GM11168 (cell line): Measurements from ENCODE around the gene ACSS1.

ENCODE experiments used
- in situ Hi-C: fragments of 300-500 bp; cut with MboI; formaldehyde crosslinking; loops from one replicate; pipeline ENCODE4 v1.12.0; 2022; ENCODE audit warnings: low sequenced_read_pairs; ENCODE audit not compliant: unreplicated experiment

Gene ACSS1

GRCh38 chr20:25058051-25058846, at the start of gene ACSS1:
ACSS1 (minus strand) TSS chr20:25058139; CDS start chr20:25058102, 37 bp downstream.
- in situ Hi-C loops, result no loop called here

GRCh38 chr20:25103526-25103925, 45.6 kb upstream of the ACSS1 start:
- in situ Hi-C loops, result no loop called here

- in situ Hi-C loops, result no loop called here
Observed at GRCh38 chr20:25100914-25101313, 43.0 kb upstream of the ACSS1 start.

- in situ Hi-C loops, result no loop called here
Observed at GRCh38 chr20:25099601-25100140, 41.7 kb upstream of the ACSS1 start.

- in situ Hi-C loops, result no loop called here
Observed at GRCh38 chr20:25097498-25097897, 39.6 kb upstream of the ACSS1 start.

- in situ Hi-C loops, result no loop called here
Observed at GRCh38 chr20:25090492-25091429, 32.8 kb upstream of the ACSS1 start.

GRCh38 chr20:25089662-25090061, 31.7 kb upstream of the ACSS1 start:
- in situ Hi-C loops, result no loop called here

GRCh38 chr20:25089096-25089495, 31.2 kb upstream of the ACSS1 start:
- in situ Hi-C loops, result no loop called here

GRCh38 chr20:25088267-25088666, 30.3 kb upstream of the ACSS1 start:
- in situ Hi-C loops, result no loop called here

GRCh38 chr20:25087186-25087929, 29.4 kb upstream of the ACSS1 start:
- in situ Hi-C loops, result no loop called here

- in situ Hi-C loops, result no loop called here
Observed at GRCh38 chr20:25085756-25086495, 28.0 kb upstream of the ACSS1 start.

GRCh38 chr20:25084626-25085187, 26.8 kb upstream of the ACSS1 start:
- in situ Hi-C loops, result no loop called here

- in situ Hi-C loops, result no loop called here
Observed at GRCh38 chr20:25083773-25084625, 26.1 kb upstream of the ACSS1 start.

- in situ Hi-C loops, result no loop called here
Observed at GRCh38 chr20:25083141-25083772, 25.3 kb upstream of the ACSS1 start.

GRCh38 chr20:25082498-25082873, 24.5 kb upstream of the ACSS1 start:
- in situ Hi-C loops, result no loop called here

GRCh38 chr20:25081730-25082497, 24.0 kb upstream of the ACSS1 start, which contains the start of gene VSX1:
VSX1 (minus strand) TSS chr20:25082141; CDS start chr20:25082096, 45 bp downstream.
- in situ Hi-C loops, result no loop called here
